ENCODE measurements around the gene SOX6. TPM values are rescaled to one million over a fixed set of nuclear protein-coding genes. Genes with fewer than 3 reads are reported as not detected.

Gene SOX6
- polyA plus RNA-seq, 1 donor (not counting 4 experiments of a cell fraction or from before 2014, with no cell fraction given): 6.0 TPM

DNA sequence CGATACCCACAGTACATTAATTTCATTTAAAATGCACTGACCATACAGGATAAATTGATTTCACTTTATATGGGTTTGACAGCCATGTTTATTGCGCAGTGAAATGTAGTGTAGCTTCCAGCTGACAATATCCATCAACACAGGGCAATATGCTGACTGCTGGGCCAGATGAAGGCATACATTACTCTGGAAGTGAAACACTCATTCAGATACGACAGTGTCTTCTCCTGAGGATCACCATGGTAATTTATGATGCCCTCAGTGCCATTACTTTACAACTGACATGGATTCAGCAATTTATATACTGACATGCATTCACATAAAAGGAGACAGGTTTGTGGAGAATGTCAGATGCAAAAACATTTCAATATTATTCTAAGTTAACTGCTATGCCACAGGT lies 365.1 kb downstream of the SOX6 start:
- H3K9ac ChIP-seq (ENCODE audit: control insufficient read depth, extremely low read depth, insufficient read depth, low read length): no peak overlapping the region
- H3K4me1 ChIP-seq (ENCODE audit: control insufficient read depth, extremely low read depth, insufficient read depth, low read length): no peaks in the 10 kb centered on the region
- no peaks in the 10 kb centered on the region for H3K27me3 ChIP-seq (ENCODE audit: control insufficient read depth, extremely low read depth, insufficient read depth, low read length)
- H3K9me1 ChIP-seq (ENCODE audit: control insufficient read depth, extremely low read depth, insufficient read depth, low read length): peaks cover 3% of the 10 kb centered on the region
- no peak for DNase-seq (ENCODE audit: low read depth, low spot score)
- no peak for FAIRE-seq
- no peaks in the 10 kb centered on the region for H3K79me2 ChIP-seq (ENCODE audit: control insufficient read depth, insufficient read depth, low read length)
- H3K4me2 ChIP-seq (ENCODE audit: control insufficient read depth, extremely low read depth, insufficient read depth, low read depth, low read length): no peak overlapping the region
- TF ChIP-seq, protein P1, sequence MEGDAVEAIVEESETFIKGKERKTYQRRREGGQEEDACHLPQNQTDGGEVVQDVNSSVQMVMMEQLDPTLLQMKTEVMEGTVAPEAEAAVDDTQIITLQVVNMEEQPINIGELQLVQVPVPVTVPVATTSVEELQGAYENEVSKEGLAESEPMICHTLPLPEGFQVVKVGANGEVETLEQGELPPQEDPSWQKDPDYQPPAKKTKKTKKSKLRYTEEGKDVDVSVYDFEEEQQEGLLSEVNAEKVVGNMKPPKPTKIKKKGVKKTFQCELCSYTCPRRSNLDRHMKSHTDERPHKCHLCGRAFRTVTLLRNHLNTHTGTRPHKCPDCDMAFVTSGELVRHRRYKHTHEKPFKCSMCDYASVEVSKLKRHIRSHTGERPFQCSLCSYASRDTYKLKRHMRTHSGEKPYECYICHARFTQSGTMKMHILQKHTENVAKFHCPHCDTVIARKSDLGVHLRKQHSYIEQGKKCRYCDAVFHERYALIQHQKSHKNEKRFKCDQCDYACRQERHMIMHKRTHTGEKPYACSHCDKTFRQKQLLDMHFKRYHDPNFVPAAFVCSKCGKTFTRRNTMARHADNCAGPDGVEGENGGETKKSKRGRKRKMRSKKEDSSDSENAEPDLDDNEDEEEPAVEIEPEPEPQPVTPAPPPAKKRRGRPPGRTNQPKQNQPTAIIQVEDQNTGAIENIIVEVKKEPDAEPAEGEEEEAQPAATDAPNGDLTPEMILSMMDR (optimal IDR thresholded peaks at IDR 0.05 in 1 of 3, IDR thresholded peaks at IDR 0.05 in 1 of 3, conservative IDR thresholded peaks at IDR 0.05 in 1 of 3; ENCODE audit: extremely low read depth in 1 of 3, insufficient read depth in 2 of 3, low read length in 3 of 3): no peak
- TF ChIP-seq EZH2 (IDR thresholded peaks at IDR 0.05; ENCODE audit: low read length): no peak
- H4K20me1 ChIP-seq (ENCODE audit: control insufficient read depth, extremely low read depth, insufficient read depth, low read length): no peaks in the 10 kb centered on the region
- no peak overlapping the region for H3K27ac ChIP-seq (ENCODE audit: control insufficient read depth, insufficient read depth, low read length)
- dilution Hi-C loops (cut with MboI; ENCODE audit: extremely low pct_ligation_motif_present, low sequenced_read_pairs): no loop called here
- H3K36me3 ChIP-seq (ENCODE audit: control insufficient read depth in 2 of 2, extremely low read depth in 1 of 2, insufficient read depth in 2 of 2, low read length in 2 of 2): no peaks in the 10 kb centered on the region
- no peaks in the 10 kb centered on the region for H3K9me3 ChIP-seq (ENCODE audit: control insufficient read depth, low read depth, low read length)
- no peak overlapping the region for H2AFZ ChIP-seq (ENCODE audit: control insufficient read depth, low read length)
- no peak overlapping the region for H3K4me3 ChIP-seq (ENCODE audit: control insufficient read depth in 2 of 3, extremely low read depth in 1 of 3, insufficient read depth in 2 of 3, low read depth in 1 of 3, low read length in 3 of 3)

DNA sequence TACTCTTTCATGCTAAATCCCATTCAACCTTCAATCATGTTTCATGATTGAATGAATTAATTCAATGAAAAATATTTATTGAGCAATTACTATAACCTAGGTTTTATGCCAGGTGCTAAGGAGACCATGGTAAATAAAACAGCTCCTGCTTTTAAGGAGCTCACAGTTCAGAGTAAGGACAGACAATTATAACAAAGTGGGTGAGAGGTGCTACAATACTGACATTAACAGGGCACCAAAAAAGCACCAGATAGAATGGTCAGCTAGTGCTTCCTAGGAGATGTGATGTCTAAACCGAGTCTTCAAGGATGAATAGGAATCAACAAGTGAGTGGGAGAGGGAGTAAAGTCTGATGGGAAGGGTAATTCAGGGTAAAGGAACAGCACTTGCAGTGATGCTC lies 366.7 kb downstream of the SOX6 start:
- Histone ChIP-seq H3K4me2 (ENCODE audit: control insufficient read depth, extremely low read depth, insufficient read depth, low read depth, low read length) (no peak overlapping the region), H3K27ac (ENCODE audit: control insufficient read depth, insufficient read depth, low read length) (no peak overlapping the region), H3K9me1 (ENCODE audit: control insufficient read depth, extremely low read depth, insufficient read depth, low read length) (peaks cover 3% of the 10 kb centered on the region), H2AFZ (ENCODE audit: control insufficient read depth, low read length) (no peak overlapping the region), H3K79me2 (ENCODE audit: control insufficient read depth, insufficient read depth, low read length) (no peaks in the 10 kb centered on the region), H3K4me3 (ENCODE audit: control insufficient read depth in 2 of 3, extremely low read depth in 1 of 3, insufficient read depth in 2 of 3, low read depth in 1 of 3, low read length in 3 of 3) (no peak overlapping the region), H3K9me3 (ENCODE audit: control insufficient read depth, low read depth, low read length) (no peaks in the 10 kb centered on the region), H3K9ac (ENCODE audit: control insufficient read depth, extremely low read depth, insufficient read depth, low read length) (no peak overlapping the region), H3K27me3 (ENCODE audit: control insufficient read depth, extremely low read depth, insufficient read depth, low read length) (no peaks in the 10 kb centered on the region), H3K36me3 (ENCODE audit: control insufficient read depth in 2 of 2, extremely low read depth in 1 of 2, insufficient read depth in 2 of 2, low read length in 2 of 2) (peaks cover 0 to 8% of the 10 kb centered on the region in 2 experiments), H4K20me1 (ENCODE audit: control insufficient read depth, extremely low read depth, insufficient read depth, low read length) (no peaks in the 10 kb centered on the region), H3K4me1 (ENCODE audit: control insufficient read depth, extremely low read depth, insufficient read depth, low read length) (no peaks in the 10 kb centered on the region)
- FAIRE-seq (no peak), DNase-seq (ENCODE audit: low read depth, low spot score) (no peak)
- dilution Hi-C loops (cut with MboI; ENCODE audit: extremely low pct_ligation_motif_present, low sequenced_read_pairs): no loop called here
- TF ChIP-seq, protein P1 (optimal IDR thresholded peaks at IDR 0.05 in 1 of 3, IDR thresholded peaks at IDR 0.05 in 1 of 3, conservative IDR thresholded peaks at IDR 0.05 in 1 of 3; ENCODE audit: extremely low read depth in 1 of 3, insufficient read depth in 2 of 3, low read length in 3 of 3): no peak
- TF ChIP-seq EZH2 (IDR thresholded peaks at IDR 0.05; ENCODE audit: low read length): no peak

All from keratinocyte (primary cell).